ENCODE data around the gene IPO8. TPM values are rescaled to one million over a fixed set of nuclear protein-coding genes. Genes with fewer than 3 reads are reported as not detected.

IPO8 gene
- total RNA-seq, 3 donors from 2014 or later = 62.2 to 72.3 (median 63.7) TPM

DNA sequence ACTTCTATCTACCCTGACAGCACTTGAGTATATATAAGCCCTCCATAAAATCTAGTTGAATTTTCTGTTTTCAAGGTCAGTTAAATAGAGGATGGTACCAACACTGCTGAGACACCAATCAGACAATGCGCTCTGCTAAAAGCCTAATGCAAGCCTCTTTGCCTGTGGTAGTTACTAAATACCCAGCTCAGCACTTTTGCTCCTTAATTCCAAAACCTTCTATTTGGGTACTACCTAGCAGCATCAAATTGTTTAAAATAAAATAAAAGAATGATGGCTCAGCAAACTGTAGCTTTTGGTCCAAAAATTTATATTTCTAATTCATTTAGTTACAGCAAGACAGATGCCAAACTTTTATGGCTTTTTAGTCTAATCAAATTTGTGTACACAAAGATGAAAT lies 107.9 kb downstream of the IPO8 start:
- DNase-seq (no peak), ATAC-seq (no peak)
- Histone ChIP-seq H3K4me1 (ENCODE audit: low read depth) (no peaks in the 10 kb centered on the region), H3K4me3 (no peak overlapping the region), H3K9me3 (no peaks in the 10 kb centered on the region), H3K36me3 (ENCODE audit: low read depth) (no peaks in the 10 kb centered on the region)
- intact Hi-C loops (cut with DNase I, micrococcal nuclease) = no loop called here
- no peak for TF ChIP-seq CTCF (IDR thresholded peaks at IDR 0.05)

DNA sequence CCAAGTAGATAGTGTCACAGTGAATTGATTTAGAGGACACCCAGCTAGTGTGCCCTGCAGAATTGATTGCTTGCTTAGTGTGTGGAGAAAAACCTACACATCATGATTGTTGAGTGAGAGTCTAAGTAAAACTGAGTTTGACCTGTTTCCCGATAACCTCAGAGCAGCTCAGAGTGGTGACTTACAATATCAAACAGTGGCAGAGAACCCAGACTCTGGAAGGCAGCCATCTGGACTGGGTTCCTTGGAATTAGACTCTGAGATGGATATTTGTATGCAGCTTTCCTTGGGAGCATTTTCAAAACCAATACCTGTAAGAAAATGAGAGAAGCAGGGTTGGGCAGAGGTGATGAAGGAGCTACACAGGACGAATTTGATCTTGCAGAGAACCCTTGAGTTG lies 109.8 kb downstream of the IPO8 start:
- intact Hi-C loops (cut with DNase I, micrococcal nuclease) = no loop called here
- no peak for TF ChIP-seq CTCF (IDR thresholded peaks at IDR 0.05)
- Histone ChIP-seq H3K36me3 (ENCODE audit: low read depth) (no peaks in the 10 kb centered on the region), H3K4me1 (ENCODE audit: low read depth) (no peaks in the 10 kb centered on the region), H3K4me3 (no peak overlapping the region), H3K9me3 (no peaks in the 10 kb centered on the region)
- no peak for DNase-seq
- no peak for ATAC-seq

GRCh38 chr12:30582943-30583342 lies 112.7 kb downstream of the IPO8 start:
- no peaks in the 10 kb centered on the region for H3K9me3 ChIP-seq
- no peak overlapping the region for H3K4me3 ChIP-seq
- no peaks in the 10 kb centered on the region for H3K36me3 ChIP-seq (ENCODE audit: low read depth)
- no peak for DNase-seq
- H3K4me1 ChIP-seq (ENCODE audit: low read depth) = no peaks in the 10 kb centered on the region
- no peak for ATAC-seq
- intact Hi-C loops (cut with DNase I, micrococcal nuclease) = no loop called here
- TF ChIP-seq CTCF (IDR thresholded peaks at IDR 0.05) = no peak

DNA sequence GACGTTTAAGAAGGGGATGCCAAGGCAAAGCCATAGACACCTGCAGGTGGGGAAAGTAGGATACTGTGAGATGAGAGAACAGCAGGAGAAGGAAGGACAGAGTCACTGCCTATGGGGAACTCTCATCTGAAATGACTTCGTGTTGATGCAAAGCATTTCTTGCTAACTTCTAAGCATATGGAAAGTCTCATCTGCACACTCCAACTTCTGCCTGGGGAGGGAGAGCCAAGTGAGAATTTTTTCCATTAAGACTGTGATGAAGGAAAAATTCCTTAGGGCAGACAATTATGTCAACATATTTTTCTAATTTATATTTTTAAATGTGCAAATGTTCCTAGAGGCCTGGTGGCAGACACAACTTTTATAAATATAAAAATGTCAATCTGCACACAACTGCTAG lies 115.3 kb downstream of the IPO8 start:
- no peak for TF ChIP-seq CTCF (IDR thresholded peaks at IDR 0.05)
- no peak for DNase-seq
- intact Hi-C loops (cut with DNase I, micrococcal nuclease) = no loop called here
- Histone ChIP-seq H3K36me3 (ENCODE audit: low read depth) (no peaks in the 10 kb centered on the region), H3K4me1 (ENCODE audit: low read depth) (no peaks in the 10 kb centered on the region), H3K4me3 (no peak overlapping the region), H3K9me3 (no peaks in the 10 kb centered on the region)
- no peak for ATAC-seq

Other genes starting within 250 kb of the IPO8 start
- gene CAPRIN2, start 59.1 kb upstream of the IPO8 start, total RNA-seq = 10 to 100 TPM in 2 of 3 donors, 1 to 10 TPM in 1; 7.3 to 21.4 (median 15.2) TPM
- gene TSPAN11, start 230.9 kb upstream of the IPO8 start, total RNA-seq = 10 to 100 TPM in 1 of 3 donors, 1 to 10 TPM in 2; 3.2 to 19.9 (median 4.2) TPM